ENCODE data around the gene CD70. TPM values are rescaled to one million over a fixed set of nuclear protein-coding genes. Genes with fewer than 3 reads are reported as not detected.
"Not testable (repeated sequence)": the region's sequence is repeated elsewhere in the genome, so short reads cannot be mapped to it uniquely, and the experiment has no call there.

CD70 gene
- polyA plus RNA-seq, 3 donors = not detected

DNA sequence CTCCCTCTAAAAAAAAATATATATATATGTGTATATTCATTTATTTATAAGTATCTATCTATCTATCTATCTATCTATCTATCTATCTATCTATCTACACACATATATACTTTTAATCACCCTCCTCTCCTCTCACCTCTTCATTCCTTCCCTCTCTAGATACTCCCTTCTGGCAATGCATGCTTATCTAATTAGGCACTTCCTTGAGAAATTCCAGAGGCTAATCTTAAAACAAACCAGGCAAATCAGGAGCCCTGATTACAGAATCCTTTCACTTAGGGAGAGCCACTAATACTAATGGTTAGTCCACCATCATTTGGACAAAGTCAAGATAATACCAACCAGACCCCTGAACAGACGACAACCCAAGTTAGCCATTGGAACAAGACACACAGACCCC is 17.6 kb downstream of the CD70 start:
- no peak for DNase-seq (ENCODE audit: low read depth in 3 of 3, low spot score in 2 of 3)

DNA sequence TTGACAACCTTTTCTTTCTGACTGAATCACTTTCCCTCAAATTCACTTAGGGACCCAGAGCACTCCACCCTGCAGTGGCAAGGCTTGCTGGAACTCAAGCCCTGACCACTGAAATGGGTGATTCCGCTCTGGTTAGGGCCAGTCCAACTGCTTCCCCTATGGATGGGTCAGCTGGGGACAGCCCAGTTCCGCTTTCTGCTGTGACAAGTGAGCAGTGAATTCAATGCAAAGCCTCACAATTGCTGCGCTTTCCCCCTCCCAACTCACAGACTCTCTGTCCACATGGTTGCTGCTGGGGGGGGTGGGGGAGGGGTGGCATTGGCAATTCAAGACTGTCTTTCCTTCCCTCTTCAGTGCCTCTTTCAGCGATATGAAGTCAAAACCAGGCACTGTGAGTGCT is 18.7 kb downstream of the CD70 start:
- DNase-seq (ENCODE audit: low read depth in 3 of 3, low spot score in 2 of 3) = no peak

DNA sequence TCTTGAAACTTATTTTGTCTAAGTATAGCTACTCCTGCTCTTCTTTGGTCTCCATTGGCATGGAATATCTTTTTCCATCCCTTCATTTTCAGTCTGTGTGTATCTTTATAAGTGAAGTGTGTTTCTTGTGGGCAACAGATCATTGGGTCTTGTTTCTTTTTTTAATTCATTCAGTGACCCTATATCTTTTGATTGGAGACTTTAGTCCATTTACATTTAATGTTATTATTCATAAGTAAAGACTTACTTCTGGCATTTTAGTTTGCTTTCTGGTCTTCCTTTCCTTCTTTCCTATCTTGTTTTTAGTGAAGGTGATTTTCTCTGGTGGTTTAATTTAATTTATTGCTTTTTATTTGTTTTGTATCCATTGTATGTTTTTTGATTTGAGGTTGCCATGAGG is 19.8 kb downstream of the CD70 start:
- DNase-seq (ENCODE audit: low read depth in 3 of 3, low spot score in 2 of 3) = no peak

DNA sequence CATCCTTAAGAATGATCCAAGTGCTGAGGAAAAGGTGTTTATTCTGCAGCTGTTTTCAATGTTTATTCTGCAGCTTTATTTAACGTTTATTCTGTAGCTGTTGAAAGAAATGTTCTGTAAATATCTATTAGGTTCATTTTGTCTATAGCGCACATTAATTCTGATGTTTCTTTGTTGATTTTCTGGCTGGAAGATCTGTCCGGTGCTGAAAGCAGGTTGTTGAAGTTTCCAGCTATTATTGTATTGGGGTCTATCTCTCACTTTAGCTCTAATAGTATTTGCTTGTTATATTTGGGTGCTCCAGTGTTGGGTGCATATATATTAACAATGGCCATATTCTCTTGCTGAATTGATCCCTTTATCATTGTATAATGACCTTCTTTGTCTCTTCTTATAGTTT is 20.2 kb downstream of the CD70 start:
- DNase-seq (ENCODE audit: low read depth in 3 of 3, low spot score in 2 of 3) = no peak

DNA sequence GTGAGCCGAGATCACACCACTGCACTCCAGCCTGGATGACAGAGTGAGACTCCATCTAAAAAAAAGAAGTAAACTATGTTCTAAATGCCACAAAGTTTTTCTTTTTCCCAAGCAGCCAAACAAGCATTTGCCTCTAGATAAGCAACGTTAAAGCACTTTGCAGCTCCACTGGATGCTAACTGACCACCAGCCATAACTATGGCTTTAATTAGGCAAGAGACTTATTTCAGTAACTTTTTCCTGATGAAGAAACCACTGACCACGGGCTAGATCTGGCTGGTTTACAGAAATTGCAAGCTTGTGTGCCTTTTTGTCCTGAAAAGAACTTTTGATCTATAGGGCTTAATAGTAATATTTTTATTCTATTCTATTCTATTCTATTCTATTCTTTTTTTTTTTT is 22.1 kb downstream of the CD70 start:
- DNase-seq (ENCODE audit: low read depth in 3 of 3, low spot score in 2 of 3) = no peak

DNA sequence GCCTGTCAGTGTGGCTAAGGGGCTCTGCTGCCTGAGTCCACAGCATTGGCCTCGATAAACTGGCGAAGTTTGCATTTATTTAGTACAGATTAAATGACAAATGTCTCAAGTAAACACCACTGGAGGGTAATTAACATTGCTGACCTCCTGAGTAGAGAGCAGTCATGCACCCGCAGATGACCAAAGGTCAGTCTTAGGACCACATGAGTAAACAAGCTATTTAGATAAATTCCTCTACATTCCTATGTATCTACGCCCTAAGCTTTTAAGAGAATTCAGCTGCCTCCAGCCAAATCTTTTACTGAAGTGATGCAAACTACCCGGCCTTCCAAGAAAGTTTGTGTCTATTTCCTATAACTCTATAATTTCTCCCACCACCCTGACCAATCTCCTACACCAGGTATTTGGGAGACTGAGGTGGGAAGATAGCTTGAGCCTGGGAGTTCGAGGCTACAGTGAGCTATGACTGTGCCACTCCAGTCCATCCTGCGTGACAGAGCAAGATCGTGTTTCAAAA is 22.9 kb downstream of the CD70 start:
- DNase-seq (ENCODE audit: low read depth in 3 of 3, low spot score in 2 of 3) = no peak

DNA sequence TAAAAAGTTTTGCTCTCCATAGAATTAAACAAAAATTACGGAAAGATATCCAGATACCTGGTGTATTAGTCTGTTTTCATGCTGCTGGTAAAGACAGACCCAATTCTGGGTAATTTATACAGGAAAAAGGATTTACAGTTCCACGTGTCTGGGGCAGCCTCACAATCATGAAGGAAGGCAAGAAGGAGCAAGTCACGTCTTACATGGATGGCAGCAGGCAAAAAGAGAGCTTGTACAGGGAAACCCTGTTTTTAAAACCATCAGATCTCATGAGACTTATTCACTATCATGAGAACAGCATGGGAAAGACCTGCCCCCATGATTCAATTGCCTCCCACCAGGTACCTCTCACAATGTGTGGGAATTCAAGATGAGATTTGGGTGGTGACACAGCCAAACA is 24.2 kb downstream of the CD70 start:
- not testable (repeated sequence) for DNase-seq (ENCODE audit: low read depth in 3 of 3, low spot score in 2 of 3)

DNA sequence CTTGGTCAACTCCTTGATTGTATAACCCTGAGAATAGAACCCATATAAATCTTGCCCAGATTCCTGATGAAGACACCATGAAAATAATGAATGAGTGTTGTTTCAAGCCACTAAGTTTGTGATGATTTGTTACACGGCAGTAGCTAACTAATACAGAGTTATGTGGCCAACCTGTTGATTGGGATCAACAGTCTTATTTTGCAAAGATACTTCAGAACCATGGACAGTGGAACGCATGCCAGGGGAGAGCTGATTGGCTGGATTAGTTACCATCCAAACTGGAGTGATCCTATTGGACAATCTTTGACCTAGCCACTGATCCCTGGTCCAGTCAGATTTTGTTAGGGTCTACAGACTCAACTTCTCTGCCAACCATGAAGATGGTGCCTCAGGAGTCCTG is 26.6 kb downstream of the CD70 start:
- DNase-seq (ENCODE audit: low read depth in 3 of 3, low spot score in 2 of 3) = no peak

DNA sequence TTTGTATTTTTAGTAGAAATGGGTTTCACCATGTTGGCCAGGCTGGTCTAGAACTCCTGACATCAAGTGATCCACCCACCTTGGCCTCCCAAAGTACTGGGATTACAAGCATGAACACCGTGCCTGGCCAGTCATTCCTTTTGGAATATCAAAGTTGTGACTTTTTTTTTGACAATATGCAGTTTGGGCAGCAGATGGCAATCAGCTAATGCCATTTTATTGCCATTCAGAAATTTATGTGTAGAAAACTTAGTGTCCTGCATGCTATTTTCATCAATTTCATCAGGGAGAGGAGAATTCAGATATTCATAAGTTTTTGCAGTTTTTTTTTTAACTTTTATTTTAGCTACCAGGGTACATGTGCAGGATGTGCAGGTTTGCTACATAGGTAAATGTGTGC is 28.5 kb downstream of the CD70 start:
- not testable (repeated sequence) for DNase-seq (ENCODE audit: low read depth in 3 of 3, low spot score in 2 of 3)

DNA sequence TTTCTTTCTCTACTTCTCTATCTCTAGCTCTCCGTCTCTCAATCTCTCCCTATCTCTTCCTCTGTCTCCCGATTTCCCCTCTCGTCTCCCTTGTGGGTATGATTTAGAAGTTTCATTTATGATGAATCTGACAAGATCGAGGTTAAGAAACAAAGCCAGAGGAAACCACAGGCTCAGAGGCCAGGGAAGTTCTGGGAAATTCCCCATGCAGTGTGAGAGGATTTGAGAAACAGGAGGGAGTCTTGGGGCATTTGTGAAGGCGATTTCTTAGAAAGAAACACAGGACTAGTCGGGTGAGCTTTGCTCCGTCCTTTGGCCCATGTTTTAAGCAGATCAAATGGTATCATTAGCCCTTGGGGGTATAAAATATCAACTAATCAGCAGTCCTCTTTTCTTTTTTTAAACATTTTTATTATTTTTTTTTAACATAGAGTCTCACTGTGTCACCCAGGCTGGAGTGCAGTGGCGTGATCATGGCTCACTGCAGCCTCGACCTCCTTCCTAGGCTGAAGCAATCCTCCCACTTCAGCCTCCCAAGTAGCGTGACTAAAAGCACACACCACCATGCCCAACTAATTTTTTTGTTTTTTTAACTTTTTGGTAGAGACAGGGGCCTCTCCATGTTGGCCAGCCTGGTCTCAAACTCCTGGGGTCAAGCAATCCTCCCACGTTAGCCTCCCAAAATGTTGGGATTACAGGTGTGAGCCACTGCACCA is 34.3 kb downstream of the CD70 start:
- DNase-seq (ENCODE audit: low read depth in 3 of 3, low spot score in 2 of 3) = no peak

DNA sequence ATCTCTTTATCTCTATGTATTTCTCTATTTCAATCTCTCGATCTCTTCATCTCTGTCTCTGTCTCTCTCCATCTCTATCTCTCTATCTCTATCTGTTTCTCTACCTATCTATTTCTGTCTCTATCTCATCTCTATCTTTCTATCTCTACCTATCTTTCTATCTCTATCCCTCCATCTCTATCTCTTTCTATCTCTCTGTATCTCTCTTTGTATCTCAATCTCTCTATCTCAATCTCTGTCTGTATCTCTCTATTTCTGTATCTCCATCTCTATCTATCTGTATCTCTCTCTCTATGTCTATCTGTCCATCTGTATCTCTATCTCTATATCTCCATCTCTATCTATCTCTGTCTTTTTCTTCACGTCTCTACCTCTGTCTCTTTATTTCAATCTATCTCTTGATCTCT is 34.9 kb downstream of the CD70 start:
- no peak for DNase-seq (ENCODE audit: low read depth in 3 of 3, low spot score in 2 of 3)

DNA sequence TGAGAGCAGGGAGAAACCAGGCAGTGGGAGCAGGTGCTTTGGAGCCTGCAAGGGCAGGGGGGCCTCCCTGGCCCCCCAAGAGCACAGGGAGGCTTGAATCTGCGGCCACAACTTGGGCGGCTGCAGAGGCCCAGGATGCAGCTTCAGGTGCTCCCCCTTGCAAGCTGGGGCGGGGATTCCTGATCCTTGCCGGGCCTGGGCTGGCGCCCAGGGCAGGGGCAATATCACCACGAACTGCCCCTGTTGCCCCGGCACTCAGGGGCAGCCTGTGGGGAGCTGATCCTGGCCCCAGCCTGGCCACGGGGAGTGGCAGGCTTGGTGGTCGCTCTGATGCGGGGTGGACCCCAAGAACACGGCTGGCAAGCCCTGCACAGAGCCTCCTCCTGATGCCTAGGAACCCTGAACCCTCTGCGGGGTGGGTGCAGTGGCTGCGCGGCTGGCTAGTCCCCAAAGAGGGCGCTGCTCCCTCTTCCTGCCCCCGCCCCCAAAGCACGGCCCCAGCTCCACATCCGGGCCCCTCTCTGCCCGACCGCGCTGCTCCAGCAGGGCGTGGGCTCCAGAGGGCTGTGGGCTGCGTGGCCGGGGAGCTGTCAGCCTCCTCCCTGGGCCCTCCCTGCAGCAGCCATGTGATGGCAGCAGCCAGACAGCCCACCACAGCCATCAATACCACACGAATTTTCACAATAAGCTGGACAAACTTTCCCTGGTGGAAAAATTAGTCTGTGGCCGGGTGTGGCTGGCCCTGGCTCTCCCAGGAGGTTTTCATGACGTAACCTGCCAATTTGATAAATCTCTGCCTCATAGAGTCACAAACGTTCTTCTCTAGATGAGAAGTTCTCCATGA is 39.1 kb downstream of the CD70 start:
- no peak for DNase-seq (ENCODE audit: low read depth in 3 of 3, low spot score in 2 of 3)

DNA sequence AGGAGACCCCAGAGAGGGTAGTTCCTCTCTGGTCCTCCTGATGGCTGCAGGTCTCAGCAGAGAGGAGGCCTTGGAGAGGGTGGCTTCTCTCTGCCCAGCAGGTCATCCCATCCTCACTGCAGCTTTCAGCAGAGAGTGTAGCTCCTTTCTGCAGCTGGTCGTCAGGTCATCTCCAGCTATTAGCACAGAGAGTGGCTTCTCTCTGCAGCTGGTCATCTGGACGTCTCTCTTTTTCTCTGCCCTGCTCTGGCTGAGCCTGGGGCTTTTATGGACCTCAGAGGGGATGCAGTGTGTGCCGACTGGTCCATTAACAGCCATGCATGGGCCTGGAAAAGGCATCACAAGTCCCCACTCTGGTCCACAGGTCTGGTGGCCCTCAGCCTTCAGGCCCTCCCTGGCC is 39.9 kb downstream of the CD70 start:
- DNase-seq (ENCODE audit: low read depth in 3 of 3, low spot score in 2 of 3) = no peak

DNA sequence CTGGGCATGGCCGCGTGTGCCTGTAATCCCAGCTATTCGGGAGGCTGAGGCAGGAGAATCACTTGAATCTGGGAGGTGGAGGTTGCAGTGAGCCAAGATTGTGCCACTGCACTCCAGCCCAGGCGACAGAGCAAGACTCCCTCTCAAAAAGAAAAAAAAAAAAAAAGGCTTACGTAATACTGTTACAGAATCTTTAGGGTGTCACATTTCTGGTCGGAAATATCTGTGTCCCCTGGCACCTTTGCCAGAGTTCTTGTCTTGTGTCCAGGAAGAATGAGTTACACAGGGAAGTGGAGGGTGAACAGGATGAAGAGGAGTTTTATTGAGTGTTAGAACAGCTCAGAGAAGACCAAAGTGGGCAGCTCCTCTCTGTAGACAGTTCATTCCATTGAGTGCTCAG is 40.3 kb downstream of the CD70 start:
- DNase-seq (ENCODE audit: low read depth in 3 of 3, low spot score in 2 of 3) = not testable (repeated sequence)

DNA sequence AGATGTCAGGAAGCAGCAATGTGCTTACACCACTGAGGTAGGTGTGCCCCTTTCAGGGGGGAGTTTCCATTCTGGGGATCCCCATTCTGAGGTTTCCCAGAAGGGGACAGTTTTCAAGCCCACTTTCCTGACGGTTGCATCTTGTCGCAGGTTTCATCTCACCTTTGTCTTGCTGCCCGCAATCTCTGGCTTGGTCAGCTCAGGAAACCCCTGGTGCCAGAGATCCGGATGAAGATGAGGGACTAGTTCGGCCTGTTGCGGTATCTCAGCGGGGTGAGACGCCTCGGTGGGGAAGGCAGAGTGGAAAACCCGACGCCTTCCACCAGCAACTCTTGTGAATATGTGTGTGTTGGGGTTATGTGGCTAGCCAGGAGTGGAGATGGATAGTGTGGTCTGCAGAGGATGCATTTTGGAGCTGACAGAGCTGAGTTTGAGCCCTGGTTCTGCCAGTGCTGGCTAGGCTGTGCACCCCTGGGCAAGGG is 47.0 kb downstream of the CD70 start:
- DNase-seq (ENCODE audit: low read depth in 3 of 3, low spot score in 2 of 3) = no peak

DNA sequence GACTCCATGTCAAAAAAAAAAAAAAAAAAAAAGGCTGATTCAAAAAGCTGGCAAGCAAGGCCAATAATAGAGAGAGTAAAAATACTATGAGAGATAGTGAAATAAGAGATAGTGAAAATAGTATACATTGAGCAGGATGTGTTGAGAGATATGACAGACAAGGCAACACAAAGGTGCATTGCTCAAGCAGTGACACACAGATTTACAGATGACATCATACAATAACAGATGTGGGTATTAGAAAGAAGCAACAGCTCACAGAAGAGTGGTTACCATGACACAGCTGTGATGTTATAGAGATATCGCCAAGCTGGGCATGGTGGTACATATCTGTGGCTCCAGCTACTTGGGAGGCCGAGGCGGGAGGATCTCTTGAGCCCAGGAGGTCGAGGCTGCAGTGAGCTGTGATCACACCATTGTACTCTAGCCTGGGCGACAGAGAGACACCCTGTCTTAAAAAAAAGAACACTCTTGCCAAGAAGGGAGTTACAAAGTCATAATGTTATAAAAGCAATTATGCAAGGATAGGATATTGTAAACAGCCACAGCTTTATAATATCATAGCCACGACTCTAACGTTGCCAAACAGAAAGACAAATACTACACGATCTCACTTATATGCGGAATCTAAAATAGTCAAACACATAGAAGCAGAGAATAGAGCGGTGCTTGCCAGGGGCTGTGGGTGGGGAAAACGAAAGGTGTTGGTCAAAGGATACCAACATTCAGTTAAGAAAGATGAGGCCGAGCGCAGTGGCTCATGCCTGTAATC is 49.8 kb downstream of the CD70 start:
- no peak for DNase-seq (ENCODE audit: low read depth in 3 of 3, low spot score in 2 of 3)

DNA sequence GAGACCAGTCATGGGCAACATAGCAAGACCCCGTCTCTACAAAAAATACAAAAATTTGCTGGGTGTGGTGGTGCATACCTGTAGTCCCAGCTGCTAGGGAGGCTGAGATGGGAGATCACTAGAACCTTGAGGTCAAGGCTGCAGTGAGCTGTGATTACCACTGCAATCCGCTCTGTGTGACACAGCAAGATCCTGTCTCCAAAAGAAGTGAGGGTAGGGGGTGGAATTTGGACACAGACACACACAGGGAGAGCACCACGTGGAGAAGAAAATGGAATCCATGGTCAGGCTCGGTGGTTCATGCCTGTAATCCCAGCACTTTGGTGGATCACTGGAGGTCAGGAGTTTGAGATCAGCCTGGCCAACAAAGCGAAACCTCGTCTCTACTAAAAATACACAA is 51.4 kb downstream of the CD70 start:
- no peak for DNase-seq (ENCODE audit: low read depth in 3 of 3, low spot score in 2 of 3)

Measured in right renal cortex interstitium (tissue), 3 donors.